HepG2 (cell line): Measurements from ENCODE around the gene PSMD3. TPM values are rescaled to one million over a fixed set of nuclear protein-coding genes. Genes with fewer than 3 reads are reported as not detected.

ENCODE experiments used
- CBX1 ChIP-seq: IDR thresholded peaks from one replicate; pipeline ENCODE4 v1.6.1; 2016; ENCODE audit warnings: antibody characterized with exemption, low read depth
- CCDC6 ChIP-seq: sonication (generic); formaldehyde crosslinking; IDR thresholded peaks from 2 replicates; pipeline ENCODE4 v1.8.1; 2022; ENCODE audit warnings: mild to moderate bottlenecking, missing genetic modification reagents, moderate library complexity
- CEBPB ChIP-seq: IDR thresholded peaks from 2 replicates; pipeline ENCODE4 v1.6.1; 2011; ENCODE audit warnings: low read depth, low read length, improper control_type of control experiment, borderline replicate concordance
- DRAP1 ChIP-seq: IDR thresholded peaks from 2 replicates; pipeline ENCODE4 v1.6.1; 2016; ENCODE audit warnings: missing genetic modification reagents, missing compliant biosample characterization
- E2F2 ChIP-seq: sonication (generic); formaldehyde crosslinking; IDR thresholded peaks from 2 replicates; pipeline ENCODE4 v1.4.0; 2020; ENCODE audit warnings: missing genetic modification reagents, borderline replicate concordance
- HINFP ChIP-seq: sonication (generic); formaldehyde crosslinking; IDR thresholded peaks from 2 replicates; pipeline ENCODE4 v1.4.0; 2020; ENCODE audit warnings: low read depth, mild to moderate bottlenecking, missing genetic modification reagents
- HNRNPH1 ChIP-seq: fragments of 200-400 bp; formaldehyde crosslinking; optimal IDR thresholded peaks from 2 replicates; pipeline ENCODE3; 2017; ENCODE audit warnings: mild to moderate bottlenecking, low read depth, low read length
- IRF9 ChIP-seq: sonication (generic); formaldehyde crosslinking; IDR thresholded peaks from 2 replicates; pipeline ENCODE4 v1.8.0; 2022; ENCODE audit warnings: missing genetic modification reagents, mild to moderate bottlenecking, borderline replicate concordance
- MED8 ChIP-seq: sonication (generic); formaldehyde crosslinking; IDR thresholded peaks from 2 replicates; pipeline ENCODE4 v1.8.1; 2023; ENCODE audit warnings: mild to moderate bottlenecking, missing genetic modification reagents; ENCODE audit not compliant: insufficient replicate concordance
- MTF1 ChIP-seq: sonication (generic); formaldehyde crosslinking; IDR thresholded peaks from 2 replicates; pipeline ENCODE4 v1.5.0; 2020; ENCODE audit warnings: missing genetic modification reagents
- MYNN ChIP-seq: sonication (generic); formaldehyde crosslinking; IDR thresholded peaks from 2 replicates; pipeline ENCODE4 v1.4.0; 2020; ENCODE audit warnings: mild to moderate bottlenecking, low read depth, missing genetic modification reagents
- NR2C2 ChIP-seq: sonication (generic); formaldehyde crosslinking; IDR thresholded peaks from 2 replicates; pipeline ENCODE4 v1.4.0; 2020; ENCODE audit warnings: missing genetic modification reagents, mild to moderate bottlenecking, moderate library complexity, borderline replicate concordance
- ONECUT2 ChIP-seq: sonication (generic); formaldehyde crosslinking; IDR thresholded peaks from 2 replicates; pipeline ENCODE4 v1.4.0; 2020; ENCODE audit warnings: missing genetic modification reagents
- PHF5A ChIP-seq: IDR thresholded peaks from one replicate; pipeline ENCODE4 v1.6.1; 2018; ENCODE audit warnings: low read depth, missing genetic modification reagents; ENCODE audit not compliant: unreplicated experiment
- RCOR2 ChIP-seq: IDR thresholded peaks from 2 replicates; pipeline ENCODE4 v1.6.1; 2016; ENCODE audit warnings: missing biosample characterization, missing genetic modification reagents
- REPIN1 ChIP-seq: sonication (generic); formaldehyde crosslinking; IDR thresholded peaks from 2 replicates; pipeline ENCODE4 v1.8.0; 2022; ENCODE audit warnings: missing genetic modification reagents, low read depth, mild to moderate bottlenecking, borderline replicate concordance
- SCMH1 ChIP-seq: sonication (generic); formaldehyde crosslinking; IDR thresholded peaks from 2 replicates; pipeline ENCODE4 v1.9.0; 2021; ENCODE audit warnings: missing genetic modification reagents, mild to moderate bottlenecking, borderline replicate concordance
- SMAD1 ChIP-seq: sonication (generic); formaldehyde crosslinking; IDR thresholded peaks from 2 replicates; pipeline ENCODE4 v1.4.0; 2020; ENCODE audit warnings: missing genetic modification reagents, low read depth, mild to moderate bottlenecking, borderline replicate concordance
- ZHX1 ChIP-seq: sonication (generic); formaldehyde crosslinking; IDR thresholded peaks from 2 replicates; pipeline ENCODE4 v1.8.1; 2022; ENCODE audit warnings: low read depth, mild to moderate bottlenecking, missing genetic modification reagents
- ZNF180 ChIP-seq: sonication (generic); formaldehyde crosslinking; IDR thresholded peaks from 2 replicates; pipeline ENCODE4 v1.4.0; 2020; ENCODE audit warnings: low read depth, missing genetic modification reagents, borderline replicate concordance
- ZNF20 ChIP-seq: sonication (generic); formaldehyde crosslinking; IDR thresholded peaks from 2 replicates; pipeline ENCODE4 v1.4.0; 2020; ENCODE audit warnings: mild to moderate bottlenecking, moderate library complexity, missing genetic modification reagents
- ZNF264 ChIP-seq: sonication (generic); formaldehyde crosslinking; IDR thresholded peaks from 2 replicates; pipeline ENCODE4 v1.4.0; 2020; ENCODE audit warnings: missing genetic modification reagents
- ZNF567 ChIP-seq: sonication (generic); formaldehyde crosslinking; IDR thresholded peaks from 2 replicates; pipeline ENCODE4 v1.8.1; 2023; ENCODE audit warnings: mild to moderate bottlenecking, missing genetic modification reagents, borderline replicate concordance
- ZNF607 ChIP-seq: sonication (generic); formaldehyde crosslinking; IDR thresholded peaks from 2 replicates; pipeline ENCODE4 v1.5.1; 2020; ENCODE audit warnings: missing genetic modification reagents, mild to moderate bottlenecking, borderline replicate concordance
- polyA plus RNA-seq, 8 experiments: library from polyadenylated mRNA; depleted of rRNA in 3 of 8; stranded (reverse) in 7 of 8; unstranded in 1 of 8; fragments of >200 nt; fragmentation: Illumina TruSeq in 4 of 8; extraction: Trizol in 4 of 8; gene quantifications; 2 replicates each; pipeline versions ENCODE4 v1.2.1 to v1.2.3, GENCODE V29; 2011 to 2016; ENCODE audit warnings: low read depth in 4 of 8, missing spikeins in 1 of 8, mixed read lengths in 1 of 8; ENCODE audit not compliant: insufficient read depth in 1 of 8
- total RNA-seq, 5 experiments: library from RNA; depleted of rRNA; stranded (reverse); fragments of >200 nt; fragmentation: Illumina TruSeq; extraction: Trizol; gene quantifications; 2 replicates each; pipeline ENCODE4 v1.2.3, GENCODE V29; 2016; ENCODE audit warnings: low read depth in 1 of 5

Gene PSMD3
- total and polyA plus RNA-seq, 2 of the 13 experiments (the other 11 are each of a cell fraction or from before 2014, with no cell fraction given): 97.4 to 146 TPM

- TF ChIP-seq E2F2 (CRISPR knock-in tag) (no peak), HNRNPH1 (no peak), CCDC6 (CRISPR knock-in tag) (no peak), NR2C2 (no peak), MED8 (CRISPR knock-in tag) (no peak), IRF9 (CRISPR knock-in tag) (no peak), ZNF607 (CRISPR knock-in tag) (no peak), PHF5A (CRISPR knock-in tag) (no peak), RCOR2 (CRISPR knock-in tag) (no peak), CEBPB (peak; percentile 10; the same call in 1 of the 2 replicates), REPIN1 (no peak), ZNF567 (CRISPR knock-in tag) (no peak), ZNF264 (CRISPR knock-in tag) (no peak), ONECUT2 (CRISPR knock-in tag) (no peak), SCMH1 (CRISPR knock-in tag) (no peak), DRAP1 (CRISPR knock-in tag) (0 out of 2 replicates have a peak, but pooled peaks have one; percentile 32), ZHX1 (CRISPR knock-in tag) (no peak), CBX1 (no peak), SMAD1 (CRISPR knock-in tag) (no peak), HINFP (CRISPR knock-in tag) (no peak), ZNF20 (CRISPR knock-in tag) (no peak), MYNN (CRISPR knock-in tag) (0 out of 2 replicates have a peak, but pooled peaks have one; percentile 75), ZNF180 (CRISPR knock-in tag) (no peak), MTF1 (CRISPR knock-in tag) (no peak)
These were observed 58.4 kb downstream of the PSMD3 start (continued) for GRCh38 chr17:40038882-40039513.
